HG03103 (cell line): ENCODE measurements around the gene DBH.
"Not testable (repeated sequence)": the region's sequence is repeated elsewhere in the genome, so short reads cannot be mapped to it uniquely, and the experiment has no call there.

Experiments
- ATAC-seq: cut with Tn5 transposase; IDR thresholded peaks from one replicate; pipeline ENCODE4 v1.9.1; 2021; ENCODE audit warnings: low read depth; ENCODE audit not compliant: unreplicated experiment

Gene DBH

GRCh38 chr9:133661846-133662540 is 25.8 kb downstream of the DBH start:
- no peak for ATAC-seq

- ATAC-seq, result no peak
These were observed 28.2 kb downstream of the DBH start for GRCh38 chr9:133664173-133665050.

GRCh38 chr9:133665096-133665495 is 28.9 kb downstream of the DBH start:
- ATAC-seq, result no peak

GRCh38 chr9:133665535-133665934 is 29.4 kb downstream of the DBH start:
- ATAC-seq, result no peak

- ATAC-seq, result no peak
These were observed 30.2 kb downstream of the DBH start for GRCh38 chr9:133666387-133666786.

GRCh38 chr9:133666845-133667244 is 30.7 kb downstream of the DBH start:
- no peak for ATAC-seq

- no peak for ATAC-seq
These were observed 31.7 kb downstream of the DBH start for GRCh38 chr9:133667759-133668450.

- ATAC-seq, result no peak
These were observed 33.1 kb downstream of the DBH start for GRCh38 chr9:133669182-133669801.

- ATAC-seq, result no peak
These were observed 34.3 kb downstream of the DBH start for GRCh38 chr9:133670466-133670865.

- ATAC-seq, result no peak
These were observed 35.2 kb downstream of the DBH start for GRCh38 chr9:133671371-133671770.

- ATAC-seq, result no peak
These were observed 36.5 kb downstream of the DBH start for GRCh38 chr9:133672503-133673257.

GRCh38 chr9:133673258-133673655 is 37.1 kb downstream of the DBH start:
- ATAC-seq, result no peak

GRCh38 chr9:133674091-133674490 is 37.9 kb downstream of the DBH start:
- ATAC-seq, result no peak

GRCh38 chr9:133675796-133676195 is 39.6 kb downstream of the DBH start:
- ATAC-seq, result not testable (repeated sequence)

GRCh38 chr9:133676450-133676849 is 40.3 kb downstream of the DBH start:
- no peak for ATAC-seq

- ATAC-seq, result no peak
These were observed 41.2 kb downstream of the DBH start for GRCh38 chr9:133677126-133678010.

GRCh38 chr9:133679056-133679455 is 42.9 kb downstream of the DBH start:
- no peak for ATAC-seq

- no peak for ATAC-seq
These were observed 43.4 kb downstream of the DBH start for GRCh38 chr9:133679466-133680061.
